ENCODE results near the gene RPA3.

The RPA3 gene

GRCh38 chr7:7718492-7718891, at the start of gene RPA3:
Gene RPA3, minus strand, starts transcription at chr7:7718607. Its CDS starts 78,189 bp downstream, at chr7:7640418.
- DNase-seq, result peak in 1 of 2 experiments; percentile 46

- no peak for DNase-seq
Observed at GRCh38 chr7:7766671-7767070, 48.3 kb upstream of the RPA3 start.

- no peak for DNase-seq
Observed at GRCh38 chr7:7765422-7765821, 47.0 kb upstream of the RPA3 start.

GRCh38 chr7:7764520-7765396, 46.4 kb upstream of the RPA3 start:
- DNase-seq, result no peak

- DNase-seq, result no peak
Observed at GRCh38 chr7:7761974-7762779, 43.8 kb upstream of the RPA3 start.

- DNase-seq, result peak; percentile 16 to 76
Observed at GRCh38 chr7:7761340-7761973, 43.0 kb upstream of the RPA3 start.

- no peak for DNase-seq
Observed at GRCh38 chr7:7757576-7757975, 39.2 kb upstream of the RPA3 start.

GRCh38 chr7:7756577-7756976, 38.2 kb upstream of the RPA3 start:
- no peak for DNase-seq

GRCh38 chr7:7751243-7752092, 33.1 kb upstream of the RPA3 start:
- no peak for DNase-seq

- no peak for DNase-seq
Observed at GRCh38 chr7:7750571-7751242, 32.3 kb upstream of the RPA3 start.

GRCh38 chr7:7746458-7746857, 28.1 kb upstream of the RPA3 start:
- no peak for DNase-seq

GRCh38 chr7:7745966-7746365, 27.6 kb upstream of the RPA3 start:
- DNase-seq, result no peak

GRCh38 chr7:7745258-7745657, 26.9 kb upstream of the RPA3 start:
- no peak for DNase-seq

- DNase-seq, result peak in 1 of 2 experiments; percentile 10
Observed at GRCh38 chr7:7742223-7742622, 23.8 kb upstream of the RPA3 start.

- no peak for DNase-seq
Observed at GRCh38 chr7:7740037-7740355, 21.6 kb upstream of the RPA3 start.

- DNase-seq, result no peak
Observed at GRCh38 chr7:7739204-7740036, 21.0 kb upstream of the RPA3 start.

- peak; percentile 67 to 83 for DNase-seq
Observed at GRCh38 chr7:7738622-7739021, 20.2 kb upstream of the RPA3 start.

- DNase-seq, result no peak
Observed at GRCh38 chr7:7738177-7738576, 19.8 kb upstream of the RPA3 start.

- no peak for DNase-seq
Observed at GRCh38 chr7:7737674-7738073, 19.3 kb upstream of the RPA3 start.

- peak; percentile 28 to 84 for DNase-seq
Observed at GRCh38 chr7:7736671-7737070, 18.3 kb upstream of the RPA3 start.

GRCh38 chr7:7732621-7733281, 14.3 kb upstream of the RPA3 start:
- DNase-seq, result no peak

Measured in NCI-H524 (cell line).